Right cardiac atrium (tissue), 5 donors: ENCODE data around the gene DUSP23. TPM values are rescaled to one million over a fixed set of nuclear protein-coding genes. Genes with fewer than 3 reads are reported as not detected.
A peak's percentile ranks its signal among the peaks of the same experiment; 100 is the strongest.

Experiments used
- ATAC-seq, 2 donors: fragments of 200-7000 bp; cut with Tn5 transposase; one replicate each; pipeline versions ENCODE4 v1.8.0 to v1.9.1; 2020; ENCODE audit warnings: moderate library complexity in 2 of 2, mild to moderate bottlenecking in 1 of 2
- DNase-seq, 3 donors: peaks; one replicate each; pipeline ENCODE4 v3.0.0-alpha.2; 2020
- H3K27ac ChIP-seq: one replicate; pipeline ENCODE4 v1.5.1; 2013; ENCODE audit warnings: mild to moderate bottlenecking, low read length, control low read depth, moderate library complexity
- H3K27me3 ChIP-seq: one replicate; pipeline ENCODE4 v1.6.1; 2013; ENCODE audit not compliant: control insufficient read depth, insufficient read depth
- H3K4me1 ChIP-seq: one replicate; pipeline ENCODE4 v1.6.1; 2013; ENCODE audit warnings: low read length; ENCODE audit not compliant: control insufficient read depth, insufficient read depth
- H3K4me3 ChIP-seq: one replicate; pipeline ENCODE4 v1.5.1; 2013; ENCODE audit warnings: low read length, control low read depth
- H3K9me3 ChIP-seq: one replicate; pipeline ENCODE4 v1.6.1; 2013; ENCODE audit warnings: low read length; ENCODE audit not compliant: control insufficient read depth
- WGBS: extraction: QIAGEN DNeasy Blood & Tissue Kit; methylation state at CpG from one replicate; pipeline ENCODE4 v1.1.7; 2013; 5-methylcytosine and 5-hydroxymethylcytosine counted together
- intact Hi-C, 4 donors: fragments of 100-400 bp; cut with DNase I; formaldehyde crosslinking; loops; one replicate each; pipeline versions ENCODE4 v1.11.0 to v1.14.0; 2022 to 2023
- polyA plus RNA-seq: library from polyadenylated mRNA; stranded (reverse); fragments of 200-250 nt; gene quantifications from one replicate; pipeline ENCODE4 v1.2.3, GENCODE V29; 2013
- total RNA-seq, 4 donors: library from RNA; stranded (reverse); fragmentation: NEBNext Ultra II Directional; extraction: Animal tissue kit (Norgen Biotek cat#: 25700); gene quantifications; one replicate each; pipeline ENCODE4 v1.2.1, GENCODE V29; 2021
- donor health status: healthy with polysubstance abuse.
- donor health status: DM: no; HTN: yes; CAD: no.
- donor health status: DM: no; HTN: no; CAD: no.
- donor health status: DM: no; HTN: yes; CAD: no; lungs with severe emphysema.
- donor health status: DM: yes; HTN: yes; CAD: no.

DUSP23 gene
- total and polyA plus RNA-seq, 5 donors, result 20.7 to 43.7 (median 24.2) TPM

DNA sequence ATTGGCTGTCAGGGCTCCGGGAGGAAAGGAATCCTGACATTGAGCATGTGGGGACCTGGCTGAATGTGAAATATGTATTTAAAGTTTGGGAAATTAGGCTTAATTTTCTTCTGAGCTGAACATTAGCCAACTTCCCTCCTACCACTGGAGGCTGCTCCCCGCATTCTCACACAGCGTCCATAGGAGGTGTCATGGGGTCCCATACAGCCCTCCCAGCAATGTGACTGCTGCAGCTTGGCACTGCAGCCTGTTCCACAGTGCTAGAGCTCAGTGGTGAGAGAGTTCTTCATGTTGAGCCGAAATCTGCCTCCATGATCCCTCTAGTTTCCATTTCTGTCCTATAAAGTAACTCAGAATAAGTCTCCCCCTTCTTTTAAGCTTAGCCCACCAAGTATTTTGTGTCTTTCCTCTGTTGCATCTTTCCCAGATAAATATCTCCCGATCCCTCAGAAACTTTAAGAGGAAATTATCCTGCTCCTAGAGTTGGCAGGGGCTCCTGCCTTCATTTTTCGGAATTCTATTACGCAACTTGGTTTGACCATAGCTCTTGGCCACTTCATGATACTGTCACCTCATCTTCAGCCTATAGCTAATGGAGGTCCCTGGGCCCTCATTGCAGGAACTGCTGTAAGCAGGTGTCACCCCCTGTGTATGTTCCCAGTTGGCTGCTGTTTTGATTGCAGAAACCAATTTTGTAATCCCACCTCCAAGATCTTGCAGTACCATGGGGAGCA, 23.4 kb downstream of the DUSP23 start:
- no peak for DNase-seq
- H3K27ac ChIP-seq, result no peak overlapping the region
- H3K4me3 ChIP-seq, result no peak overlapping the region
- H3K9me3 ChIP-seq, result no peaks in the 10 kb centered on the region
- ATAC-seq, result no peak
- WGBS, result 66% methylated on average over 7 of the region's 7 CpGs
- intact Hi-C loops, result loop anchor here in 1 of 4 donors (10.0 kb wide), 1 partner anchor 201 kb away; no protein-coding TSS in a partner anchor
- no peaks in the 10 kb centered on the region for H3K27me3 ChIP-seq
- H3K4me1 ChIP-seq, result peaks cover 5% of the 10 kb centered on the region

DNA sequence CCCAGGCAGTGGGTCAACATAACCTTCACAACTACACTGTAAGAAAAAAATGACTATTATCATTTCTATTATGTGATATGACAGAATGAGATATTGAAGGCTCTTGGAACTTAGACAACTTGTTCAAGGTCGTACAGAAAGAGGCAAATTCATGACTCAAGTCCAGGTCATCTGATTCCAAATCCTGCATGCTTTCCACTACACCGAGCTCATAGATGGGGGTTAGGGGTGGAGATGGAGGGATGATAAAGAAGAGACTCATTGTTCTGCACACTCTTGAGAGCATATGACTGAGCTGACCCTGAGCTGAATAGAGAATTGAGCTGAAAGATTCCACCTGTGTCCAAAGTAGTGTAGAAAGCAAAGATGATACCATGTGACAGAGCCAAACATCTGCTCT, 24.2 kb downstream of the DUSP23 start:
- intact Hi-C loops, result loop anchor here in 1 of 4 donors (10.0 kb wide), 1 partner anchor 200 kb away; no protein-coding TSS in a partner anchor
- no peak for ATAC-seq
- no peak for DNase-seq
- Histone ChIP-seq H3K27me3 (no peaks in the 10 kb centered on the region), H3K27ac (no peak overlapping the region), H3K4me1 (peaks cover 5% of the 10 kb centered on the region), H3K9me3 (no peaks in the 10 kb centered on the region), H3K4me3 (no peak overlapping the region)
- 44% methylated on average over 2 of the region's 2 CpGs for WGBS

DNA sequence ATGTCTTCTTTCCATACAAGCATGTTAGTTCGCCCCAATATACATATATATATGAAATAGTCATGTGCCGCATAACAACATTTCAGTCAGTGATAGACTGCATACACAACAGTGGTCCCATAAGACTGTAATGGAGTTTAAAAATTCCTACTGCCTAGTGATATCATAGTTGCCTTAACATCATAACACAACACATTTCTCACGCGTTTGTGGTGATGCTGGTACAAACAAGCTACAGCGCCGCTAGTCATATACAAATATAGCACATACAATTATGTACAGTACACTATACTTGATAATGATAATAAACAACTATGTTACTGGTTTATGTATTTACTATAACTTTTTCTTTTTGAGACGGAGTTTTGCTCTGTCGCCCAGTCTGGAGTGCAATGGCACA, 35.2 kb downstream of the DUSP23 start:
- ATAC-seq (no peak), DNase-seq (no peak)
- Histone ChIP-seq H3K27ac (no peak overlapping the region), H3K4me1 (no peaks in the 10 kb centered on the region), H3K27me3 (no peaks in the 10 kb centered on the region), H3K4me3 (no peak overlapping the region), H3K9me3 (no peaks in the 10 kb centered on the region)
- intact Hi-C loops, result no loop called here
- 96% methylated on average over 8 of the region's 8 CpGs for WGBS

DNA sequence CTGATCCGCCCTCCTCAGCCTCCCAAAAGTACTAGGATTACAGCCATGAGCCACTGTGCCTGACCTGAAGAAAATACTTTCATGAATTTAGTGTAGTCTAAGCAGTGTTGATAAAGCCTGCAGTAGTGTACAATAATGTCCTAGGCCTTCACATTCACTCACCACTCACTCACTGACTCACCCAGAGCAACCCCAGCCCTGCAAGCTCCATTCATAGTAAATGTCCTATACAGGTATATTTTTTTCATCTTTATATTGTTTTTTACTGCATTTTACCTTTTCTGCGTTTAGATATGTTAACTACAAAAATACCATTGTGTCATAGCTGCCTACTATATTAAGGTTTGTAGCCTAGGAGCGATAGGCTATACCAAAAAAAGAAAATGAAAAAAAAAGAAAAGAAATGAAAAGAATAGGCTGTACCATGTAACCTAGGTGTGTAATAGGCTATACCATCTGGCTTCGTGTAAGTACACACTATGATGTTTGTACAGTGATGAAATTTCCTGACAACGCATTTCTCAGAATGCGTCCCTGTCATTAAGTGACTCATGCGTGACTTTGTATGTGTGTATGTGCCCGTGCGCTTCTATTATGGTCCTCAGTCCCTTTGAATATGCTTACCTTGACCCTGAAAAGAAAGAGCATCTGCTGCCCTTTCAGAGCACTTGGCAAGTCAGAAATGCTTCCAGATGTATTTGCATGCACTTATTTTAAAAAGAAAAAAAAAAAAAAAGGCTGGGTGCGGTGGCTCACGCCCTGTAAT, 36.7 kb downstream of the DUSP23 start:
- Histone ChIP-seq H3K4me1 (no peaks in the 10 kb centered on the region), H3K27me3 (no peaks in the 10 kb centered on the region), H3K27ac (no peak overlapping the region), H3K4me3 (no peak overlapping the region), H3K9me3 (no peaks in the 10 kb centered on the region)
- DNase-seq (no peak), ATAC-seq (no peak)
- intact Hi-C loops, result no loop called here
- 91% methylated on average over 11 of the region's 11 CpGs for WGBS

DNA sequence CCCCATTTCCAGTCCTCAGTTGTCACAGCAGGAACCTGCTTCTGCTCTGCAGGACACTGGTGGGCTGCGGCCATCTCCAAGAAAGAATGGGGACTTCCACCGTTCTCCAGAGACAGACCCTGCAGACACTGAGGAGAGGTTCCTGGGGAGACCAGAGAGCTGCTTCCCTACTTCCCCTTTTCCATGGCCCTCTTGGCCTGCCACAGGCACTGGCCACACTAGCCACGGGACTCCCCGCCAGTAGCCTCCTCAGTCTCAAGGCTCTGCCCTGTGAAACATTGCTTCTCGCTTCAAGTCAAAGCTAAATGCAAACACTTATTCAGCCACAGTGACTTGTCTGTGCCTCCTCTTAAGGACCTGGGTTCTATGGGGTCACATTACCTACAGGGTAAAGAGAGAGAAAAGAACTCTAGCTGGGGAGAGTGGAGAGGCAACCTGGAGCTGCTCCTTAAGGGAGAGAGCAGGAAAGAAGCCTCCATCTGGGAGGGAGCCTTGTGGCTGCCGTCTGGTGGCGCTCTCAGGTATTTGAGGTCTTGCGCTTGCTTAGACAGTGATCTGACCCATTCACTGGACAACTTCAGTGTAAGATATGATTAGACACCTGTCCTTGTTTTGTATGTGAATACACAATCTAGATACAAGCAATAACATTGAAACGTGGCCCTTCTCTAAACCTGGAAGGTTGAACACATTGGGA, 40.6 kb downstream of the DUSP23 start:
- no peak overlapping the region for H3K4me3 ChIP-seq

DNA sequence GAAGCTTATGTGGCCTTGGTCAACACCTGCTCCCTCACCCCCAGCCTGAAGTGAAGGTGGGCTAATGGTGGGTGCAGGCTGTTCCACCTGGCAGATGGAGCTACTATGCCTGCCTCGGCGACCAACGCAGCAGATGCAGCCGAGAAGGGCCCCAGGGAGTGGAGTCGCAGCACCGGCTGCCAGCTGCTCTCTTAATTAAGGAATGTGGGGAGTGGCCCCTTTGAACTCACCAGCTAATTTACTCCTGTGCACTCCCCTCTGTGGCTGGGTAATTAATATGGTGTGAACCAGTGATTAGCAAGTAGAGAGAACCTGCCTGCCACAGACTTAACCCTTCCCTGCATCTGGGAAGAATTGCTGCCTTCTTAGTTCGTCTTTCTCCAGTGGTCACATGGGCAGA, 42.6 kb downstream of the DUSP23 start:
- DNase-seq, result no peak
- no peak for ATAC-seq
- Histone ChIP-seq H3K9me3 (no peaks in the 10 kb centered on the region), H3K4me3 (no peak overlapping the region), H3K27ac (no peak overlapping the region), H3K27me3 (no peaks in the 10 kb centered on the region), H3K4me1 (no peaks in the 10 kb centered on the region)
- intact Hi-C loops, result no loop called here
- 17% methylated on average over 7 of the region's 7 CpGs for WGBS

More for the DNA sequence above, 40.6 kb downstream of the DUSP23 start:
- 79% methylated on average over 9 of the region's 9 CpGs for WGBS
- no peaks in the 10 kb centered on the region for H3K4me1 ChIP-seq
- no peak overlapping the region for H3K27ac ChIP-seq
- DNase-seq, result no peak
- ATAC-seq, result no peak
- H3K9me3 ChIP-seq, result no peaks in the 10 kb centered on the region
- intact Hi-C loops, result no loop called here
- H3K27me3 ChIP-seq, result no peaks in the 10 kb centered on the region

DNA sequence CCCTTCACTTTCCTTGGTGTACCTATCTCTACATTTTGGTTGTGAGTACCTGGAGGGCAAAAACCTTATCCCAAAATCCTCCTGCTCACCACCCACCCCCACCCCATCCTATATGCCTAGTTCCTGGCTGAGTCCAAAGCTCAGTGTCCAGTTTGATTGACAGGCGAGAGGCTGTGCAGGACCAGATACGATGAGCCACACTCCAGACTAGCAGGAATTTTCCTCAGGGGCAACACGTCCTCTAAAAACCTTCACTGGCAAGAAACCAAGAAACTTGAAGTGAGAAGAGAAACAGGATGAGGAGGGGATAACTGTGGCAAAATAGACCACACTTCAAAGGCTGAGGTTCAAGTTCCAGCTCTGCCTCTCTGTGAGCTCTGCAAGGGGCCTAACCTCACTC, 44.8 kb downstream of the DUSP23 start:
- no peak for DNase-seq
- Histone ChIP-seq H3K27me3 (no peaks in the 10 kb centered on the region), H3K27ac (no peak overlapping the region), H3K4me3 (no peak overlapping the region), H3K4me1 (no peaks in the 10 kb centered on the region), H3K9me3 (no peaks in the 10 kb centered on the region)
- 57% methylated on average over 3 of the region's 3 CpGs for WGBS
- intact Hi-C loops, result no loop called here
- no peak for ATAC-seq

DNA sequence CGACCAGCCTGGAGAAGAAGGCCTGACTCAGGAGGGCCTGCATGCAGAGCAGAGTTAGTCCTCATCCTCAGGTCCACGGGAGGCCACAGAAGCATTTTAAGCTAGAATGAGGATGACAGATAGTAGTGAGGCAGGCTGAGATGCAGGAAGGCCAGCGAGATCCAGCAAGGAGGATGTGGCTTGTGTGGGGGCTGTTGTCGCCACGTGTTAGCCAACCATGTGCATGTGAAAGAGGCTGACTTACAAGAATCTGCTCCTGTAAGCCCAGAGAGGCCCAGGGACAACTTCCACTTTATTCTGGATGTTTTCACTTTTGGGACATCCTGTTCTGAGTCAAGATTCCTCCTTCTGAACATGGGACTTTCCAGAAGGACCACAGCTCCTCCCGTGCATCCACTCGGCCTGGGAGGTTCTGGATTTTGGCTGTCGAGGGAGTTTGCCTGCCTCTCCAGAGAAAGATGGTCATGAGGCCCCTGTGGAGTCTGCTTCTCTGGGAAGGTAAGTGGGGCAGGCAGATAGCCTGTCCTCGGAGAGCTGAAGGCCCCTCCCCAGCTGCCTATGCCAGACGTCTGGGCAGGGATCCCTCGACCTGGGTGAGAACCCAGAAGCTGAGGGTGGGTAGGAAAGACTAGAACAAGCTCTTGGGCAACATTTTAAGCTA, 45.8 kb downstream of the DUSP23 start, which contains the start of gene SLAMF8:
Gene SLAMF8 (plus strand): TSS at position 433 of the 661 bp plus-strand sequence. CDS start 26 bp downstream, at position 459.
- no peaks in the 10 kb centered on the region for H3K27me3 ChIP-seq
- intact Hi-C loops, result no loop called here
- no peaks in the 10 kb centered on the region for H3K9me3 ChIP-seq
- no peak within 1 kb of the TSS for H3K4me3 ChIP-seq
- no peaks in the 10 kb centered on the region for H3K4me1 ChIP-seq
- DNase-seq (peak; percentile 27 to 71 (median 70)), ATAC-seq (peak; percentile 22 to 35)
- WGBS, result 55% methylated on average over 11 of the region's 11 CpGs
- H3K27ac ChIP-seq, result no peak within 1 kb of the TSS

DNA sequence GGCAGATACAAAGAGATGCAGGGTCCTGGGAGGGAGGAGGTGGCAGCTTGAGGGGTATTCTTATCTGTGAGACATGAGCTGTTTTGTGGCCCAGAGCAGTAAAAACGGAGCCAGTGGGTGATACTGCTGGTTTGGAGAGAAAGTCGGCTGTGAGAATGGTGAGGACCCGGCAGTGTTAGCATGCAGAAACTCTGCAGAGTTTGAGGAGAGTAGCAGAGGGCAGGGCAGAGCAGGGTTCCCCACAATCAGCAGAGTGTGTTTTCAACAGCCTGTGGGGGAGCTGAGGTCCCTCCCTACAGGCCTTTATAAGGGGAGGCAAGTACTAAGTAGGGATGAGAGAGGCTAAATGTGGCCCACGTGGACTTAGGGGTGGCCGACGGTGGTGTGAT, 46.3 kb downstream of the DUSP23 start:
- 79% methylated on average over 6 of the region's 6 CpGs for WGBS
- Histone ChIP-seq H3K9me3 (no peaks in the 10 kb centered on the region), H3K4me3 (no peak overlapping the region), H3K27me3 (no peaks in the 10 kb centered on the region), H3K27ac (no peak overlapping the region), H3K4me1 (no peaks in the 10 kb centered on the region)
- intact Hi-C loops, result no loop called here
- DNase-seq (no peak), ATAC-seq (no peak)

DNA sequence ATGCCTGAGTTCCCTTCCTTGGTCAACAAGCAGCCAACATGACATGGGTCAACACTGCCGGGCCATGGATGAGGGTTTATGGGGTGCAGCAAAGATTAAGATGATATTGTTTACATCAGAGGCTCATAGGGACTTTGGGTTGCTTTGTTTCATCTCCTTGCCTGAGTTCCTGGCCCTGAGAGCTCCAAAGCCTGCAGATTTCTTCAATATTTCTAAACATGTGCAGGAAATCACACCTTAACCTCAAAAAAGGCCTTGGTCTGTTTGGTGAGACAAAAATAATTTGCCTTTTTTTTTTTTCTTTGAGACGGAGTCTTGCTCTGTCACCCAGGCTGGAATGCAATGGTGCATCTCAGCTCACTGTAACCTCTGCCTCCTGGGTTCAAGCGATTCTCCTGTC, 46.8 kb downstream of the DUSP23 start:
- H3K27me3 ChIP-seq, result no peaks in the 10 kb centered on the region
- ATAC-seq (no peak), DNase-seq (no peak)
- WGBS, result 92% methylated on average over 3 of the region's 3 CpGs
- H3K4me3 ChIP-seq, result no peak overlapping the region
- H3K4me1 ChIP-seq, result no peaks in the 10 kb centered on the region
- no peaks in the 10 kb centered on the region for H3K9me3 ChIP-seq
- no peak overlapping the region for H3K27ac ChIP-seq
- intact Hi-C loops, result no loop called here
